Stimulated activated naive CD8-positive, alpha-beta T cell treated with anti-CD3 and anti-CD28 coated beads, Interleukin-15, Interleukin-2, amounts not matched to agents 100 U/mL and 50 U/mL, for 24 hours (primary cell): ENCODE measurements around the gene RPL9.
"Not testable (repeated sequence)": the region's sequence is repeated elsewhere in the genome, so short reads cannot be mapped to it uniquely, and the experiment has no call there.

Source experiments
- ATAC-seq: fragments of 150-1000 bp; cut with Tn5 transposase; one replicate; pipeline ENCODE4 v1.10.0; 2021
- DNase-seq: peaks from one replicate; pipeline ENCODE4 v3.0.0; 2021

Gene RPL9

DNA sequence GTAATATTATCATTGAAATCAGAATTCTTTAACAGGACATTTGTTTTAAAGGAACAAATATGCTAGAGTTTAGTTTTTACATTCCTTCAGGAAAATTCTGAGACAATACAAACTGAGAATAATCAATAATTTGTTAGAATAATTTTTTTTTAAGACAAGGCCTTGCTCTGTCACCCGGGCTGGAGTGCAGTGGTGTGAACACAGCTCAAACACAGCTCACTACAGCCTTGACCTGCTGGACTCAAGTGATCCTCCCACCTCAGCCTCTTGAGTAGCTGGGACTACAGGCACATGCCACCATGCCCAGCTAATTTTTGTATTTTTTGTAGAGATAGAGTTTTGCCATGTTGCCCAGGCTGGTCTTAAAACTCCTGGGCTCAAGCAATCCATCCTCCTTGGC, 33.4 kb downstream of the RPL9 start:
- not testable (repeated sequence) for ATAC-seq

GRCh38 chr4:39422247-39422646, 36.5 kb downstream of the RPL9 start:
- ATAC-seq (no peak), DNase-seq (no peak)

More for the DNA sequence above, 33.4 kb downstream of the RPL9 start:
- not testable (repeated sequence) for DNase-seq

DNA sequence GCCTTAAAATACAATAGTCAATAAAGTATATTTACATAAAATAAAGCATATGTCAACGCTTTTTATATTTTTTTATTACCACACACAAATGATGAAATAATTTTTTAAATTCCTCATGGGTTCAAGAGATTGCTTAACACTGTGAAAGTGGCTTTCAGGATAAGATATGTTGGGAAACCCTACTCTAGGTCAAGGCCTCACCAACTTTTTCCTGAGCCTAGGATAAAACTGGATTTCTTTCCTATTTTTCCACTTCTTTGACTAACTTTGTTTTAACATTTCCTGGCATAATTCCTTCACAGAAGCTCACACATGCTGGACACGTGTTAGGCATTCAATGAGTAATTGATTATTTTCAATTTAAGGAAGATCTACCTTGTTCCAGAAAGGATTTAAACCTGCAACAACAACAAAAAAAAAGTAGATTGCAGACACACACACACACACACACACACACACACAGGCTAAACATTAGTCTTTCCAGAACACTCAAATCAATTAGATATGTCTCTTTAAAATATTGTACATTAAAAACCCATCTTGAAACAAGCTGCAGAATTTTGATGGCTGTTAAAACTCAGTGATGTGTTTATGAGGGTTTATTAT, 42.9 kb downstream of the RPL9 start:
- no peak for ATAC-seq
- DNase-seq: no peak

GRCh38 chr4:39411561-39411960, 47.2 kb downstream of the RPL9 start:
- not testable (repeated sequence) for ATAC-seq, DNase-seq

DNA sequence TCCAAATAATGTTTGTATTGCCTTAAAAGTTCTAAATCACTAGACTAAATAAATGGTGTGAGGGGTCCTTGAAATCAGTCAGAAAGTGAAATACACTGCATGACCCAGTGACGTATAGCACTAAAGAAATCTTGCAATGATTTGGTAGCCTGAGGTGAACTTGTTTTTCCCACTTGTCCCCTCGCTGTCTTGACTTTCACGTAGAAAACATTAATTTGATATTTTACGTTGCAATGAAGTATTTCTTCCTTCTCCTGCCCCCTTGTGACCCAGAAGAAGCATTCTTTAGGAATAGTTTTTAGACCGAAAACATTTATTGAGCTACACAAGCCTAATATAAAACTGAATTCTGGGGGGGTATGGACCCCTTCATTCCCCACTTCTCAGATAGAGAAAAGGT, 48.3 kb downstream of the RPL9 start:
- DNase-seq: no peak
- ATAC-seq: no peak

GRCh38 chr4:39407584-39407885, 51.2 kb downstream of the RPL9 start:
- no peak for ATAC-seq
- no peak for DNase-seq

DNA sequence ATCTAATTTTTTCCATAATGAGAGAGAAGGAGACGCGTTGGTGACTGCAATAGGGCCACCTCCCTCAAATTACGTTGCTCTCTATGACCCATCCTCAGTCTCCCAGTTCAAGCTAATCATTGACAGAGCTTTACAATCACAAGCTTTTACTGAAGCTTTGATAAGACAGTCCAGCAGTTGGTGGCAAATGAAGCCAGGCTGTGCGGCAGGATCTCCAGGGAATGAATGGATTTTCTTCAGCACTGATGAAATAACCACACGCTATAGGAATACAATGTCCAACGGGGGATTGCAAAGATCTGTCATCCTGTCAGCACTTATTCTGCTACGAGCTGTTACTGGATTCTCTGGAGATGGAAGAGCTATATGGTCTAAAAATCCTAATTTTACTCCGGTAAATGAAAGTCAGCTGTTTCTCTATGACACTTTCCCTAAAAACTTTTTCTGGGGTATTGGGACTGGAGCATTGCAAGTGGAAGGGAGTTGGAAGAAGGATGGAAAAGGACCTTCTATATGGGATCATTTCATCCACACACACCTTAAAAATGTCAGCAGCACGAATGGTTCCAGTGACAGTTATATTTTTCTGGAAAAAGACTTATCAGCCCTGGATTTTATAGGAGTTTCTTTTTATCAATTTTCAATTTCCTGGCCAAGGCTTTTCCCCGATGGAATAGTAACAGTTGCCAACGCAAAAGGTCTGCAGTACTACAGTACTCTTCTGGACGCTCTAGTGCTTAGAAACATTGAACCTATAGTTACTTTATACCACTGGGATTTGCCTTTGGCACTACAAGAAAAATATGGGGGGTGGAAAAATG, 51.7 kb downstream of the RPL9 start, which contains the start of gene KLB:
KLB (plus strand) TSS at position 168 of the 821 bp plus-strand sequence; CDS start at position 188, 20 bp downstream.
- DNase-seq: no peak
- ATAC-seq: no peak
